HG03342 (cell line): ENCODE data around the gene FRG2.
"Not testable (repeated sequence)": the region's sequence is repeated elsewhere in the genome, so short reads cannot be mapped to it uniquely, and the experiment has no call there.

Experiments used
- ATAC-seq: cut with Tn5 transposase; IDR thresholded peaks from one replicate; pipeline ENCODE4 v1.9.1; 2021; ENCODE audit warnings: mild to moderate bottlenecking, moderate library complexity; ENCODE audit not compliant: unreplicated experiment

The FRG2 gene

GRCh38 chr4:190016369-190017289 lies 10.4 kb downstream of the FRG2 start:
- ATAC-seq: no peak

- ATAC-seq: no peak
Observed at GRCh38 chr4:190015538-190016368, 11.3 kb downstream of the FRG2 start.

DNA sequence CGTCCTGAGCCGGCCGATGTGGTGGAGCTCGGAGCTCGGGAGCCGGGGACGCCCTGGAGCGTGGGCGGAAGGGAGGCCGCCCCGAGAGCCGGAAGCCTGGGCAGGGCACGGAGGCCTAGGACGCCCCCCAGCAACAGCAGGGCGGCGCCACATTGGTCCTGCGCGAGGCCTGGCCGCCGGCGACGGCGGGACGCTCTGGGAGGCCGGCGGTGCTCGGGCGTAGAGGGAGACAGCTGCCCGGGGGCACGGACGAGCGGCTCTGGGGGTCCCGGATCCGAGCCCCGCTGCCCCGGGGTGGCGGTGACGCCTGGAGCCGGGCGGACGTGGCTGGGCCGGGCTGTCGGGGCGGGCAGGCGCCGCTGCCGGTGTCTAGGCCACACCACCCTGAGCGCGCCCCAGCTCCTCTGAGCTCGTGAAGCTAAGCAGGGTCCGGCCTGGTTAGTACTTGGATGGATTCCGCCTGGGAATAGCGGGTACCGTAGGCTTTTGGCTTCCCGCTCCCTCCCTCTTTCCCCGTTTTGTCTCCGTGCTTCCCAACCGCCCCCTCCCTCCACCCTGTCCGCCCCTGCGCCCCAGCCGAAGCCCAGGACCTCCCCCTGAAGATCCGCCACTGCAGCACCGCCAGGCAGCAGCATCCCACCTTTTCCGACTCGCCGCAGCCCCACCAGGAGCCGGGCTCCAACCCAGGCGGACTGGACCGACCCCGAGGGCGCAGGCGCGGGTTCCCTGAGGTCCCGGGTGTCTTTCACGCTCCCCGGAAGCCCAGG lies 12.1 kb downstream of the FRG2 start:
- no peak for ATAC-seq

DNA sequence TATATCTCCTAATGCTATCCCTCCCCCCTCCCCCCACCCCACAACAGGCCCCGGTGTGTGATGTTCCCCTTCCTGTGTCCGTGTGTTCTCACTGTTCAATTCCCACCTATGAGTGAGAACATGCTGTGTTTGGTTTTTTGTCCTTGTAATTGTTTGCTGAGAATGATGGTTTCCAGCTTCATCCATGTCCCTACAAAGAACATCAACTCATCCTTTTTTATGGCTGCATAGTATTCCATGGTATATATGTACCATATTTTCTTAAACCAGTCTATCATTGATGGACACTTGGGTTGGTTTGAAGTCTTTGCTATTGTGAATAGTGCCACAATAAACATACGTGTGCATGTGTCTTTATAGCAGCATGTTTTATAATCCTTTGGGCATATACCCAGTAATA lies 37.1 kb downstream of the FRG2 start:
- not testable (repeated sequence) for ATAC-seq

DNA sequence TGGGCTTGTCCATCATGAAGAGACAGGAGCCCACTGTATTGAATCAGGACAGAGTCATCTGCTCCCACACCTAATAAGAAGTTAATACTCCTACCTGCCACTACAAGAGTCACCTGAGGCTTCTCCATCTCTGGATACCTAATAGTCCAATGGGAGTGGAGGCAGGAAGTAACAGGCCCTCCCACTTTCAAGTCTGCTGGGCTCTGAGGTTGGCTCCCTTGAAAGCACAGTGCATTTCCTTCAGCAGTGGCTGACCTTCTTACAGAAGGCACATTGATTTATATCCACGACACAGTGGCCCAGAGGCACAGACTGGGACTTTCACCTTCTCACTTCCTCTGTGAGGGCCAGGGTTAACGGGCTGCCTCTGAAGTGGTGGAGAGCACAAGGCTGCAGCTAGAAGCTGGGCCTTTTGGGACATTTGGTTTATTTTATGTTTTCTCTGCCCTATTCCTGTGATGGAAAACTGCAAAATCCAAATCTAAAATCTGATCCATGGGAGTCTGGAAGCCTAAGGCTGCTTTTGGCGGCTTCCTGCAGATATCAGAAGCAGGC lies 38.1 kb downstream of the FRG2 start:
- no peak for ATAC-seq

DNA sequence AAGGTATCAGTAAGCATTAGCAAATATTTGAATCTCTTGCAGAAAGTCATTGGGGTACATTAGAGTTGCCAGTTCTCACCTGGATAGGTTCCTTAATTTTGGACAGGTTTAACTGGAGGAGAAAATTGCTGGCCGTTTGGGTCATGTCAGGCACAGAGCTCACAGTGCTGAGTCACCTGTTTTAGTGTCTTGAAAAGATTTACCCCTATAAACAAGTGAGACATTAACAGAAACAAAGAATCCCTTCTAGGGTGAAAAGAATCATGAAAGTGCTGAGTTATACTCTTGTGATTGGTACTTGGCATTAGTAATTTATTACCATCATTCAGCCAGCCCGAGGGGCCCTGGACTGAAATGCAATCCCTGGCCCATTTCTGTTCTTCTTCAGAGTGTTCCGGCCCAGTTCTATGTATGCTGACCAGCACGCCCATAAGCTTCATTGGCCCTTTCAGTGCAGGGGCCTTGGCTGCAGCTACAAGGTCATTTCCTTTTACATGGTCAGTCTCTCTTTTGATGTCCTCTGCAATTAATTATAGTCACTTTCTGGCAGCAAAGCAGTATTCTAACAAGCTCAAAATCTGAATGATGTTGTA lies 41.3 kb downstream of the FRG2 start:
- not testable (repeated sequence) for ATAC-seq

- ATAC-seq: not testable (repeated sequence)
Observed at GRCh38 chr4:189984661-189985060, 42.4 kb downstream of the FRG2 start.

GRCh38 chr4:189983916-189984526 lies 43.0 kb downstream of the FRG2 start:
- ATAC-seq: not testable (repeated sequence)

DNA sequence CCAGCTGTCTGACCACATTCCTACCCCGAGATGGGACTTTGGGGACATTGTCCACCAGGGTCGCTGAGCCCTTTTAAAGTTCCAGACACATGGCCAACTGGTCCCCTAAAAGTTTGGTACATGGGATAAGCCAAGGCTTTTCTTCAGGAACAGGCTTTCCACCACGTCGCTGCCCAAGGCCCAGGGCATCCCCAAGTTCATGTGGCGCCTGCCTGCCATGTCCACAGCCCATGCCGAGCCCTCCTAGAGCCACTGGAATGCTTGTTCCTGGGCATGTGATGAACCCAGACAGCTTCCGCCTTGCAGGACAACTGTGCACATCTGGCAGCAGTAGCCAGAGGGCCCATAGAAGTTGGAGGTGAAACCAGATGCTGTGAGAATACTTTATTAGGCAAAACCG lies 45.1 kb downstream of the FRG2 start:
- ATAC-seq: no peak

GRCh38 chr4:189980292-189980691 lies 46.8 kb downstream of the FRG2 start:
- not testable (repeated sequence) for ATAC-seq

DNA sequence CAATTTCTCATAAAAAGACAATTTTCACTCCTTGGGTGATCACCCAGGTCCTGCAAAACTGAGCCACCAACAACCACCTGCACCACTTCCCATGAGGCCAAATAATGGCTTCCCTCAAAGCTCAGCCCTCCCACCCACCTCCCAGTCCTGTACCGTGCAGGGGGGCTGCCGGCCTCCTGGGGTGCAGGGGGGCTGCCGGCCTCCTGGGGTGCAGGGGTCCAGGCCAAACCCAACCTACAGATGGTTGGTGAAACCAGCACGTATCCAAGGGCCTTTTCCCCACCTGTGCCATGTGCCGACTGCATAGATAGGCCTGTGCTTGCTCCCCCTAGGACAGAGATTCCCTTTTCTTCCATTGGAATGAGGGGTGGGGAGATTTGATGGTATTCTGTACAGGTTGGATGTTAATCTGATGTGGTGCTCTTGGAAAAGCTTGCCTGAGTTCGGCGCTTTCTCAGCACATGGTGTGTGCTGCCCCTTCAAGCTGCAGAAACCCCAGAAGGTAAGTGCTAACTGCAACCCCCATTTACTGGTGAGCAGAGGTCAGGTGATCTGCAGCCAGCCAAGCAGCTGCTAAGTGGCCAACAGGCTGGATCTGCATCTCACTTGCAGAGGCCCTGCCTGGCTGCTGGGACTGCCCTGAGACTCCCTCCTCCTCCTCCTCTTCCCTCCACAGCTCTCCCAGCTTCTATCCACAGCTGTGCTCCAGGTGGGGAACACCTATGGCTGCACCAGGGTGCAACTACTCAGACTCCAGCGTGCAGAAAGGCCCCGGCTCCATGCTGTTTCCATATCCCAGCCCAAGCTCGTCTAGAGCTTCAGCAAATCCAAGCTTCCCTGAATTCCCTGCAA lies 47.6 kb downstream of the FRG2 start:
- ATAC-seq: no peak
